ENCODE data around the gene KCNH5. TPM values are rescaled to one million over a fixed set of nuclear protein-coding genes. Genes with fewer than 3 reads are reported as not detected.

The KCNH5 gene
- total RNA-seq, 4 donors from 2014 or later: not detected

DNA sequence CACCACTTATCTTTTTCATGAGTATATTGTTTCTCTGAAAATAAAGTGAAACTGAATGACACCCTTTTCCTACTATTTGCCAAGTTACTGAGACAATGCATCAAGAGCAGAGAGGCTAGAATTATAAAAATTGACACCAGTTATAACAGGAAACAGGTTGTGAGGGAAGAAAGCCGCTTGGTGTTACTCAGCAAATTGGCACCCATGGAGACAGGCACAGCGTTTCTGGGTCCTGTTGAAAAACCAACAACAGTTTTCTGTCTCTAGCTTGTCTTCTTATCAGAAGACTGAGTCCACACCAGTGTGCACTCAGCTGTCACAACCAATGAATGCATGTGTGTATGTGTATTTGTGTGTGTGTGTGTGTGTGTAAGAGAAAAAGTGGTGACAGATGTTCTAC is 267.7 kb downstream of the KCNH5 start:
- TF ChIP-seq, protein P1, sequence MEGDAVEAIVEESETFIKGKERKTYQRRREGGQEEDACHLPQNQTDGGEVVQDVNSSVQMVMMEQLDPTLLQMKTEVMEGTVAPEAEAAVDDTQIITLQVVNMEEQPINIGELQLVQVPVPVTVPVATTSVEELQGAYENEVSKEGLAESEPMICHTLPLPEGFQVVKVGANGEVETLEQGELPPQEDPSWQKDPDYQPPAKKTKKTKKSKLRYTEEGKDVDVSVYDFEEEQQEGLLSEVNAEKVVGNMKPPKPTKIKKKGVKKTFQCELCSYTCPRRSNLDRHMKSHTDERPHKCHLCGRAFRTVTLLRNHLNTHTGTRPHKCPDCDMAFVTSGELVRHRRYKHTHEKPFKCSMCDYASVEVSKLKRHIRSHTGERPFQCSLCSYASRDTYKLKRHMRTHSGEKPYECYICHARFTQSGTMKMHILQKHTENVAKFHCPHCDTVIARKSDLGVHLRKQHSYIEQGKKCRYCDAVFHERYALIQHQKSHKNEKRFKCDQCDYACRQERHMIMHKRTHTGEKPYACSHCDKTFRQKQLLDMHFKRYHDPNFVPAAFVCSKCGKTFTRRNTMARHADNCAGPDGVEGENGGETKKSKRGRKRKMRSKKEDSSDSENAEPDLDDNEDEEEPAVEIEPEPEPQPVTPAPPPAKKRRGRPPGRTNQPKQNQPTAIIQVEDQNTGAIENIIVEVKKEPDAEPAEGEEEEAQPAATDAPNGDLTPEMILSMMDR (IDR thresholded peaks at IDR 0.05; ENCODE audit: low read depth): no peak

DNA sequence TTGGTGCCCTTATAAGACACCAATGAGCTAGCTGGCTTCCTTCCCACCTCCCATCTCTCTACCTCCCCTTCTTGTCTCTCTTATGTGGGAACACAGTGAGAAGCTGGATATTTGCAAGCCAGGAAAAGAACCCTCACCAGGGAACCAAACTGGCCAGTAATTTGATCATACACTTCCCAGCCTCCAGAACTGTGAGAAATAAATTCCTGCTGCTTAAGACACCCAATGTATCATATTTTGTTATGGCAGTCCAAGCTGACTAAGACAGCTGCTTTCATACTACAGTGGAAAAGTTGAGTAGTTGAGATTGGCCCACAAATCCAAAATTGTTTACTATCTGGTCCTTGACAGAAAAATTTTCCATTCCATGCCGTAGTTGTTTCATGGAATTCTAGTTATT is 269.0 kb downstream of the KCNH5 start:
- TF ChIP-seq, protein P1 (IDR thresholded peaks at IDR 0.05; ENCODE audit: low read depth): no peak

DNA sequence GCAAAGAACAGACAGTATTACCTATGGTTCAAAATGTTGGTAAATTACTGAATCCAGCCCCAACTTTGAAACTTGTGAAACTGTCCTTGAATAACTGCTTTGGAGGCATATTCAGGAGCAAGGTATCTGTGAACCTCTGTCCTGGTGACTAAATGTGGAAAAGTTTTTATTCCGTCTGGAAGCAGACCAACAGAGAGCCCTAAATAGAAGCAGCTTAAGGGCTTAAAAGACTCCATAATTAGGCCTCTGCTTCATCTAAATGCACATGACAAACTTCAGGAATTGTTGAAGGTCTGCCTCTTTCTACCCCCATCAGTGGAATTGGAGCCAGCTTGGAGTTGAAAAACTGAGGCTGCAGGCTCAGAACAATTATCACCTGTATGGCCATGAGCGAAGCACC is 276.5 kb downstream of the KCNH5 start:
- TF ChIP-seq, protein P1 (IDR thresholded peaks at IDR 0.05; ENCODE audit: low read depth): no peak

- TF ChIP-seq, protein P1 (IDR thresholded peaks at IDR 0.05; ENCODE audit: low read depth): no peak
Observed at GRCh38 chr14:62763951-62764350, 281.3 kb downstream of the KCNH5 start.

DNA sequence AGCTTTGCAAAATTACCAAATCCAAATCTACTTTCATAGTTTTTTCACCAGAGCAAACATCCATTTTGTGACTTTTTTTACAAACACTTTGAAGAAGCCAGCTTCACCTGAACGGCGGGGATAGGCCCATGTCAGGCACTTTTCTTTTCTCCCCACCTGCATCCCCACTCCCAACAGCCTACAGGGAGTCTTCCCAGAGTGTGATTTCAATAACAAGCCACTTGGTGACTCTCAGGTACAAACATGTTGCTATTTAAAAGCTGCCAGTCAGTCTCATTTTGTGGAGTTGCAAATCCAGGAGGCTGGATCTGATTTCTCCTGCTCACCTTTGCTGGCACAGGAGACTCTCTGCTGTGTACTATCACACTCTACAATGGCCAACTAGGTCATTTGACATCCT is 285.5 kb downstream of the KCNH5 start:
- TF ChIP-seq, protein P1 (IDR thresholded peaks at IDR 0.05; ENCODE audit: low read depth): no peak

DNA sequence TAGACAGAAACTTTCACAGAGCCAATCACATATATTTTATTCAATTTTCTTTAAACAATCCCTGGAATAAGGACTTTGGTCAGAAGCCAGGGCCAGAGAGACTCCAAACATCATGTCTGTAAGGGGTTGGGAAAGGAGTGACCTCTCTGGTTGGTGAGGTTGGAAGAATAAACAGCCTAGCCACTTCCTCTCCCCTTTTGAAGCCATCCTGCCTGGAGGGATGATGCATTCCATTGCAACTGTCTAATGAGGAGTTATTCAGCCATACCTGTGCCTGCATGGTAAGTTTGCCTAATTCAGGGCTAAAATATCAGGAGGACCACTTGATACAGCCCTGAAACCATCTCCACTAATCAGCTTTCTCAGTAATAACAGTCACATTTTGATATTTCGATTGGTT is 299.8 kb downstream of the KCNH5 start:
- TF ChIP-seq, protein P1 (IDR thresholded peaks at IDR 0.05; ENCODE audit: low read depth): no peak

DNA sequence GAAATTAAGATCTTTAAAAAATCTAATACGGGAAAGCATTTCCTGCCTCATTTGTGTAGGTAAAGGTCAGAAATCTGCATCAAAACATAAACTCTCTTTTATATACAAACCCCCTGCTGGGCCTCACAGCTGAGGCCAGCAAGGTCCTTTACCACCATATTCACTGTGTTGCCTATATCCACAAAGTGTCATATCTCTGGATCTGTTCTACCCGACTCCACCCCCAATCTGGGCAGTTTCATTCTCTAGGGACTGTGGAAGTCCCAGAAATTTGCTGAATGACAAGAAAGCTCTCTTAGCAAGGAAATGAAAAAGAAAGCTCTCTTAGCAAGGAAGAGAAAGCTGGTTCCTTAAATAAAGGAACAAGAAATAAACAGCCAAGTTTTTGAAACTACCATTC is 301.7 kb downstream of the KCNH5 start:
- TF ChIP-seq, protein P1 (IDR thresholded peaks at IDR 0.05; ENCODE audit: low read depth): no peak

All from subcutaneous adipose tissue (tissue), 4 donors.